ENCODE data around the gene NOL4L. TPM values are rescaled to one million over a fixed set of nuclear protein-coding genes. Genes with fewer than 3 reads are reported as not detected.

Gene NOL4L
- total RNA-seq, 1 experiment from 2014 or later: 1.4 TPM

DNA sequence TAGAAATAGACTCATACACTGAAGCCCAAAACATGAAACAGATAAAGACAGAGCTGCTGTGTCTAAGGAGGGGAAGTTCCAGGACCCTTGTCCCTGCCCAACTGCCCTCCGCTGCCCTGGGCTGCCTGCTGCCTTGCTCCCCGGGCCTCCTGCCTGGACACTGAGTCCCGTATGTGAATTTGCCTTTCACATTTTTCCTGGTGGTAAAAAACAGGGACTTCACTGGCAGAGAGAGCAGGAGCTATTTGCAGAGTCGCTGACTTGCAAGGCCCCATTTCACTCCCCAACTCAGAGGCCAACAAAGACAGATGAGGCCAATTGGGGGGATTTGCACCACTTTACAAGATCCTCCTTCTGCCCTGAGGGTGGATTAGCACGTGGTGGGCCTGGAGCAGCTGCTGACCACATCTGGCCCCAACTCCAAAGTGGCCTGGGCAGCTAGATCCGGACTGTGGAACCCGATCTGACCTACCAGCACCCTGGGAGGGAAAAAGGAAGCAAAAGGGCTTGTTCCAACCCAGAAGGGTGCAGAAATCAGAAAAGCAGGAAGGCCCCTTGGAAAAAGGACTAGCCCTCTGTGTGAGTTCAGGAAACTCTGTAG is 61.4 kb downstream of the NOL4L start:
- no peaks in the 10 kb centered on the region for H3K4me1 ChIP-seq (ENCODE audit: insufficient read depth, low read length, poor library complexity, severe bottlenecking)
- TF ChIP-seq EZH2 (IDR thresholded peaks at IDR 0.05; ENCODE audit: borderline replicate concordance, low read depth, low read length, poor library complexity, severe bottlenecking): no peak
- TF ChIP-seq, protein P1, sequence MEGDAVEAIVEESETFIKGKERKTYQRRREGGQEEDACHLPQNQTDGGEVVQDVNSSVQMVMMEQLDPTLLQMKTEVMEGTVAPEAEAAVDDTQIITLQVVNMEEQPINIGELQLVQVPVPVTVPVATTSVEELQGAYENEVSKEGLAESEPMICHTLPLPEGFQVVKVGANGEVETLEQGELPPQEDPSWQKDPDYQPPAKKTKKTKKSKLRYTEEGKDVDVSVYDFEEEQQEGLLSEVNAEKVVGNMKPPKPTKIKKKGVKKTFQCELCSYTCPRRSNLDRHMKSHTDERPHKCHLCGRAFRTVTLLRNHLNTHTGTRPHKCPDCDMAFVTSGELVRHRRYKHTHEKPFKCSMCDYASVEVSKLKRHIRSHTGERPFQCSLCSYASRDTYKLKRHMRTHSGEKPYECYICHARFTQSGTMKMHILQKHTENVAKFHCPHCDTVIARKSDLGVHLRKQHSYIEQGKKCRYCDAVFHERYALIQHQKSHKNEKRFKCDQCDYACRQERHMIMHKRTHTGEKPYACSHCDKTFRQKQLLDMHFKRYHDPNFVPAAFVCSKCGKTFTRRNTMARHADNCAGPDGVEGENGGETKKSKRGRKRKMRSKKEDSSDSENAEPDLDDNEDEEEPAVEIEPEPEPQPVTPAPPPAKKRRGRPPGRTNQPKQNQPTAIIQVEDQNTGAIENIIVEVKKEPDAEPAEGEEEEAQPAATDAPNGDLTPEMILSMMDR (conservative IDR thresholded peaks at IDR 0.05; ENCODE audit: low read depth, low read length): no peak
- H3K27ac ChIP-seq (ENCODE audit: low read depth, low read length, poor library complexity, severe bottlenecking): no peak overlapping the region
- ChIA-PET POLR2A (ENCODE audit: low non-redundant PET) (no interaction called here), CTCF (interaction anchor here (4.2 kb wide), 1 partner anchor 129 kb away, joined by 20 read pairs; no protein-coding TSS in a partner anchor)
- no peaks in the 10 kb centered on the region for H3K9me3 ChIP-seq (ENCODE audit: low read depth, low read length, poor library complexity, severe bottlenecking)
- no peak for DNase-seq (ENCODE audit: low spot score)
- H3K4me3 ChIP-seq (ENCODE audit: low read depth, low read length, poor library complexity, severe bottlenecking): no peak overlapping the region
- intact Hi-C loops (cut with micrococcal nuclease; ENCODE audit: unreplicated experiment): no loop called here
- no peaks in the 10 kb centered on the region for H3K27me3 ChIP-seq (replicated peaks; ENCODE audit: insufficient read depth, low read depth, low read length, poor library complexity)
- BruUV-seq (replicated peaks): no TSS peak
- no peaks in the 10 kb centered on the region for H3K36me3 ChIP-seq (ENCODE audit: insufficient read depth, low read length, poor library complexity, severe bottlenecking)

DNA sequence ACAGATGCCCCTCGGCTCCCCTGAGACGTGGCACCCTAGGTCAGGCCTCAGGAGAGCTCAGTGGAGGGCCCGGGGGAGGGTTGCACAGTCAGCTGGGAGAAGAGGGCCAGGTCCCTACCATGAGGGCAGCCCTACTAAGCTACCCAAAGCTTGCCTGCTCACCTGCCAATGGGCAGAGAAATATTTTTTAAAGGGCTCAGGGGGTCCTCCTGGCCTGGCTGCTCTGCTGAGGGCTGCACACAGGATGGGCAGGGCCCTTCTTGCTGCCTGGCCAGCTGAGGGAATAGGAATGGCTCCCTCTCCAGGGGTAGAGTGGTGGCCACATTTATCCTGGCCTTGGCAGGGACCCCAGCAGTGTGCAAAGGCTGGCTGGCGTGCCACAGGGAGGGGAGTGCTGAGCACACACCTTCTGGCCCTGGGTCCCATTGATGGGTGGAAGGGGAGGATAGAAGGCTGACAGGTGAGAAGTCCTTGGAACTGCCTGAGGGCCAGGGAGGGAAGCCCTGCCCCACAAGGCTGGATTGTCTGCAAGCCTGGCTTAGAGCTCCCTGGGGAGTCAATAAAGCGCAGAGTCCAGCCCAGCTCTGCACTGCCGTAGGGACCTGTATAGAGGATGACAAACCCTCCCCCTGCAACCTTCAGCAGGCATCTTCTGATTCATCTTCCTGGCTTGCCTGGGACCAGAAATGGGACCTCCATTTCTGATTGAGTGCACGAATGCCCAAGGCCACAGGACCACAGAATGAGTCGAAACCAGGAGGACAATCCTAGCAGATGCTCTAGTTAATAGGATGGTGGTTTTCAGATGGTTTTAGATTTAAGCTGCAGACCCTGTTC is 62.1 kb downstream of the NOL4L start:
- H3K4me1 ChIP-seq (ENCODE audit: insufficient read depth, low read length, poor library complexity, severe bottlenecking): no peaks in the 10 kb centered on the region
- H3K4me3 ChIP-seq (ENCODE audit: low read depth, low read length, poor library complexity, severe bottlenecking): no peak overlapping the region
- no TSS peak for BruUV-seq (replicated peaks)
- CTCF ChIA-PET: interaction anchor here (0.5 to 4.2 kb wide), 2 partner anchors 130 to 195 kb away, joined by 3 to 20 read pairs; no protein-coding TSS in a partner anchor
- POLR2A ChIA-PET (ENCODE audit: low non-redundant PET): no interaction called here
- no peaks in the 10 kb centered on the region for H3K36me3 ChIP-seq (ENCODE audit: insufficient read depth, low read length, poor library complexity, severe bottlenecking)
- intact Hi-C loops (cut with micrococcal nuclease; ENCODE audit: unreplicated experiment): no loop called here
- no peaks in the 10 kb centered on the region for H3K27me3 ChIP-seq (replicated peaks; ENCODE audit: insufficient read depth, low read depth, low read length, poor library complexity)
- no peak for DNase-seq (ENCODE audit: low spot score)
- no peaks in the 10 kb centered on the region for H3K9me3 ChIP-seq (ENCODE audit: low read depth, low read length, poor library complexity, severe bottlenecking)
- TF ChIP-seq, protein P1 (conservative IDR thresholded peaks at IDR 0.05; ENCODE audit: low read depth, low read length): no peak
- no peak for TF ChIP-seq EZH2 (IDR thresholded peaks at IDR 0.05; ENCODE audit: borderline replicate concordance, low read depth, low read length, poor library complexity, severe bottlenecking)
- H3K27ac ChIP-seq (ENCODE audit: low read depth, low read length, poor library complexity, severe bottlenecking): no peak overlapping the region

DNA sequence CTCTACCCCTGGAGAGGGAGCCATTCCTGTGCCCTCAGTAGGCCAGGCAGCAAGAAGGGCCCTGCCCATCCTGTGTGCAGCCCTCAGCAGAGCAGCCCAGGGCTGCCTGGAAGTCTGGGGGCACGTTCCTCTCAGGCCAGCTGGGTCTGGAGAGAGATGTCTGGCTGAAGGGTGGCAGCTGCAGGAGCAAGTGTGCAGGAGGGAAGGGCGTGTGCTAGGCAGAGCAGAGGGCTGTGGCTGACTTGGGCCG is 62.7 kb downstream of the NOL4L start:
- BruUV-seq (replicated peaks): no TSS peak
- no peak for DNase-seq (ENCODE audit: low spot score)

More for the DNA sequence above, 62.7 kb downstream of the NOL4L start:
- Histone ChIP-seq H3K4me1 (ENCODE audit: insufficient read depth, low read length, poor library complexity, severe bottlenecking) (no peaks in the 10 kb centered on the region), H3K27ac (ENCODE audit: low read depth, low read length, poor library complexity, severe bottlenecking) (no peak overlapping the region), H3K27me3 (replicated peaks; ENCODE audit: insufficient read depth, low read depth, low read length, poor library complexity) (no peaks in the 10 kb centered on the region), H3K9me3 (ENCODE audit: low read depth, low read length, poor library complexity, severe bottlenecking) (no peaks in the 10 kb centered on the region), H3K4me3 (ENCODE audit: low read depth, low read length, poor library complexity, severe bottlenecking) (no peak overlapping the region), H3K36me3 (ENCODE audit: insufficient read depth, low read length, poor library complexity, severe bottlenecking) (no peaks in the 10 kb centered on the region)
- no peak for TF ChIP-seq EZH2 (IDR thresholded peaks at IDR 0.05; ENCODE audit: borderline replicate concordance, low read depth, low read length, poor library complexity, severe bottlenecking)
- TF ChIP-seq, protein P1 (conservative IDR thresholded peaks at IDR 0.05; ENCODE audit: low read depth, low read length): no peak
- intact Hi-C loops (cut with micrococcal nuclease; ENCODE audit: unreplicated experiment): no loop called here
- ChIA-PET CTCF (interaction anchor here (0.5 to 4.2 kb wide), 2 partner anchors 130 to 196 kb away, joined by 3 to 20 read pairs; no protein-coding TSS in a partner anchor), POLR2A (ENCODE audit: low non-redundant PET) (no interaction called here)

Measured in A673 (cell line).